Activated CD4-positive, alpha-beta memory T cell treated with anti-CD3 and anti-CD28 coated beads for 36 hours (primary cell): ENCODE data around the gene GRB2. TPM values are rescaled to one million over a fixed set of nuclear protein-coding genes. Genes with fewer than 3 reads are reported as not detected.

Source experiments
- CTCF ChIA-PET: fragments of 350-600 bp; sonication (Branson Sonifier 250); formaldehyde crosslinking; loops from one replicate; lab custom pipeline; 2021; ENCODE audit warnings: antibody characterized with exemption, inconsistent platforms; lab: Charles Lee
- POLR2A ChIA-PET: fragments of 350-600 bp; sonication (Branson Sonifier 250); formaldehyde crosslinking; loops from one replicate; lab custom pipeline; 2021; ENCODE audit warnings: antibody characterized with exemption; lab: Charles Lee
- DNase-seq: peaks from one replicate; pipeline ENCODE4 v3.0.0-alpha.2; 2020
- H3K27ac Mint-ChIP-seq: one replicate; pipeline ENCODE4 v1.8.0; 2021; ENCODE audit warnings: mixed read lengths
- H3K27me3 Mint-ChIP-seq: one replicate; pipeline ENCODE4 v1.8.0; 2021; ENCODE audit warnings: mixed read lengths
- H3K36me3 Mint-ChIP-seq: one replicate; pipeline ENCODE4 v1.8.0; 2021; ENCODE audit warnings: mixed read lengths
- H3K4me1 Mint-ChIP-seq: one replicate; pipeline ENCODE4 v1.8.0; 2021; ENCODE audit warnings: low read depth, mixed read lengths
- H3K4me3 Mint-ChIP-seq: one replicate; pipeline ENCODE4 v1.8.0; 2021; ENCODE audit warnings: mild to moderate bottlenecking, mixed read lengths
- H3K9me3 Mint-ChIP-seq: one replicate; pipeline ENCODE4 v1.8.0; 2021; ENCODE audit warnings: mixed read lengths
- intact Hi-C: fragments of 100-400 bp; cut with micrococcal nuclease; formaldehyde crosslinking; loops from one replicate; pipeline ENCODE4 v1.15.1; 2023
- microRNA-seq: library from miRNA; unstranded; fragments of <30 nt; microRNA quantifications from one replicate; pipeline ENCODE4 v1.2.0, GENCODE V29; 2022; ENCODE audit warnings: borderline number of aligned reads, borderline microRNAs expressed, borderline replicate concordance
- total RNA-seq, 2 experiments: library from RNA; stranded (reverse); gene quantifications; one replicate each; pipeline ENCODE4 v1.2.3, GENCODE V29; 2021

The GRB2 gene
- total RNA-seq, 2 experiments from 2014 or later = 174 to 182 TPM

- CTCF ChIA-PET = interaction anchor here (0.8 to 6.8 kb wide), 6 partner anchors 11 to 159 kb away, joined by 3 to 106 read pairs (median 38); partner anchors contain the start of genes GGA3 and MRPS7
- Mint-ChIP-seq H3K27me3 (no peaks in the 10 kb centered on the region), H3K9me3 (no peaks in the 10 kb centered on the region), H3K4me3 (peak overlapping the region; percentile 75), H3K27ac (peak overlapping the region; percentile 63), H3K4me1 (peaks cover 29% of the 10 kb centered on the region), H3K36me3 (peaks cover 15% of the 10 kb centered on the region)
- no peak for DNase-seq
- intact Hi-C loops = loop anchor here (5.0 kb wide), 1 partner anchor 244 kb away; the partner anchor contains the start of genes CASKIN2 and TSEN54
- POLR2A ChIA-PET = interaction anchor here (1.4 to 1.5 kb wide), 2 partner anchors 11 to 16 kb away, joined by 5 to 7 read pairs; partner anchors contain the start of genes GGA3, MRPS7 and SLC25A19
Observed at GRCh38 chr17:75272848-75273184, 132.7 kb downstream of the GRB2 start.

GRCh38 chr17:75271955-75272847 is 133.3 kb downstream of the GRB2 start:
- ChIA-PET POLR2A (interaction anchor here (1.2 to 3.8 kb wide), 7 partner anchors 10 to 133 kb away, joined by 3 to 80 read pairs (median 8); partner anchors contain the start of genes GGA3, GRB2, MRPS7 and SLC25A19), CTCF (interaction anchor here (1.1 to 6.8 kb wide), 11 partner anchors 11 to 162 kb away, joined by 3 to 106 read pairs (median 24); partner anchors contain the start of genes ARMC7, GGA3, MRPS7 and SLC25A19)
- H3K9me3 Mint-ChIP-seq = no peaks in the 10 kb centered on the region
- peaks cover 29% of the 10 kb centered on the region for H3K4me1 Mint-ChIP-seq
- peaks cover 14% of the 10 kb centered on the region for H3K36me3 Mint-ChIP-seq
- H3K4me3 Mint-ChIP-seq = peak overlapping the region; percentile 75
- peak; percentile 40 for DNase-seq
- intact Hi-C loops = loop anchor here (1.0 to 5.0 kb wide), 3 partner anchors 17 to 245 kb away; partner anchors contain the start of genes CASKIN2, SLC25A19 and TSEN54
- H3K27ac Mint-ChIP-seq = peak overlapping the region; percentile 63
- no peaks in the 10 kb centered on the region for H3K27me3 Mint-ChIP-seq

GRCh38 chr17:75271233-75271954 is 134.1 kb downstream of the GRB2 start:
- intact Hi-C loops = loop anchor here (1.0 to 5.0 kb wide), 3 partner anchors 18 to 246 kb away; partner anchors contain the start of genes CASKIN2, SLC25A19 and TSEN54
- CTCF ChIA-PET = interaction anchor here (0.6 to 6.8 kb wide), 42 partner anchors 10 to 482 kb away, joined by 3 to 106 read pairs (median 5); partner anchors contain the start of genes ARMC7, CDR2L, GGA3 and GRB2
- Mint-ChIP-seq H3K9me3 (no peaks in the 10 kb centered on the region), H3K27me3 (no peaks in the 10 kb centered on the region), H3K36me3 (peaks cover 20% of the 10 kb centered on the region), H3K27ac (peak overlapping the region; percentile 63), H3K4me1 (peaks cover 31% of the 10 kb centered on the region), H3K4me3 (peak overlapping the region; percentile 75)
- POLR2A ChIA-PET = interaction anchor here (0.7 to 3.8 kb wide), 14 partner anchors 10 to 185 kb away, joined by 3 to 80 read pairs (median 5); partner anchors contain the start of genes GGA3, GRB2, JPT1 and MRPS7
- peak; percentile 91 for DNase-seq

- ChIA-PET POLR2A (interaction anchor here (0.7 to 3.8 kb wide), 15 partner anchors 10 to 245 kb away, joined by 3 to 80 read pairs (median 5); partner anchors contain the start of genes GGA3, GRB2, JPT1 and MRPS7), CTCF (interaction anchor here (0.6 to 6.8 kb wide), 42 partner anchors 10 to 483 kb away, joined by 3 to 106 read pairs (median 5); partner anchors contain the start of genes ARMC7, CDR2L, GGA3 and GRB2)
- Mint-ChIP-seq H3K4me1 (peaks cover 31% of the 10 kb centered on the region), H3K36me3 (peaks cover 21% of the 10 kb centered on the region), H3K27me3 (no peaks in the 10 kb centered on the region), H3K4me3 (peak within 1 kb of the TSS; percentile 83), H3K27ac (peak within 1 kb of the TSS; percentile 80), H3K9me3 (no peaks in the 10 kb centered on the region)
- no peak for DNase-seq
- intact Hi-C loops = loop anchor here (1.0 to 5.0 kb wide), 4 partner anchors 10 to 246 kb away; partner anchors contain the start of genes CASKIN2, GGA3, MRPS7 and SLC25A19
Observed at GRCh38 chr17:75270966-75271232, 134.6 kb downstream of the GRB2 start, which contains the start of gene MIF4GD. Gene MIF4GD (minus strand): TSS chr17:75271231. CDS start chr17:75270195, 1,036 bp downstream.

GRCh38 chr17:75270218-75270965 is 135.1 kb downstream of the GRB2 start:
- intact Hi-C loops = loop anchor here (1.0 to 5.0 kb wide), 3 partner anchors 9 to 247 kb away; partner anchors contain the start of genes CASKIN2, GGA3, MRPS7 and TSEN54
- peak; percentile 71 for DNase-seq
- Mint-ChIP-seq H3K27me3 (no peaks in the 10 kb centered on the region), H3K27ac (peak overlapping the region; percentile 80), H3K36me3 (peaks cover 21% of the 10 kb centered on the region), H3K4me1 (peaks cover 31% of the 10 kb centered on the region), H3K9me3 (no peaks in the 10 kb centered on the region), H3K4me3 (peak overlapping the region; percentile 83)
- CTCF ChIA-PET = interaction anchor here (0.6 to 6.8 kb wide), 44 partner anchors 9 to 483 kb away, joined by 3 to 106 read pairs (median 5); partner anchors contain the start of genes ARMC7, CDR2L, GGA3 and GRB2
- POLR2A ChIA-PET = interaction anchor here (0.7 to 3.8 kb wide), 19 partner anchors 9 to 246 kb away, joined by 3 to 80 read pairs (median 4); partner anchors contain the start of genes GGA3, GRB2, JPT1 and MRPS7

GRCh38 chr17:75269844-75270217 is 135.6 kb downstream of the GRB2 start:
- H3K36me3 Mint-ChIP-seq = peaks cover 20% of the 10 kb centered on the region
- peaks cover 31% of the 10 kb centered on the region for H3K4me1 Mint-ChIP-seq
- intact Hi-C loops = loop anchor here (1.0 to 10.0 kb wide), 4 partner anchors 9 to 247 kb away; partner anchors contain the start of genes CASKIN2, GGA3, MRPS7 and TSEN54
- CTCF ChIA-PET = interaction anchor here (0.8 to 6.8 kb wide), 11 partner anchors 8 to 308 kb away, joined by 3 to 106 read pairs (median 24); partner anchors contain the start of genes GGA3, MRPS7, SLC25A19 and SUMO2
- POLR2A ChIA-PET = interaction anchor here (0.8 to 3.8 kb wide), 12 partner anchors 9 to 246 kb away, joined by 3 to 80 read pairs (median 6); partner anchors contain the start of genes GGA3, GRB2, JPT1 and MRPS7
- no peaks in the 10 kb centered on the region for H3K9me3 Mint-ChIP-seq
- H3K4me3 Mint-ChIP-seq = peak overlapping the region; percentile 83
- DNase-seq = peak; percentile 30
- H3K27ac Mint-ChIP-seq = peak overlapping the region; percentile 80
- H3K27me3 Mint-ChIP-seq = no peaks in the 10 kb centered on the region

Small RNA genes lying within 50 kb of the gene (microRNA-seq; reads per million reads assigned to microRNA genes)
- not detected for gene MIR3678

Other genes with a start within 250 kb of the GRB2 start
- gene SUMO2, start 222.7 kb downstream of the GRB2 start, total RNA-seq = 100 to 1,000 TPM; 610 to 612 TPM
- gene NUP85, start 200.0 kb downstream of the GRB2 start, total RNA-seq = 100 to 1,000 TPM; 125 to 132 TPM
- gene GGA3, start 144.1 kb downstream of the GRB2 start, total RNA-seq = 10 to 100 TPM; 68.5 to 70.7 TPM
- 10 to 100 TPM; 72.9 to 76.1 TPM for gene MRPS7, start 143.8 kb downstream of the GRB2 start, total RNA-seq
- 10 to 100 TPM; 50.2 to 57.2 TPM for gene MIF4GD, start 134.4 kb downstream of the GRB2 start, total RNA-seq
- gene SLC25A19, start 116.2 kb downstream of the GRB2 start, total RNA-seq = 10 to 100 TPM; 57.9 to 62.3 TPM
- 10 to 100 TPM; 51.4 to 53.0 TPM for gene TMEM94, start 51.0 kb upstream of the GRB2 start, total RNA-seq
- 1 to 10 TPM; 4.7 to 5.3 TPM for gene CASKIN2, start 109.9 kb upstream of the GRB2 start, total RNA-seq
- gene TSEN54, start 110.8 kb upstream of the GRB2 start, total RNA-seq = 10 to 100 TPM; 34.9 to 39.7 TPM
- 10 to 100 TPM; 15.6 to 17.1 TPM for gene LLGL2, start 120.0 kb upstream of the GRB2 start, total RNA-seq
- 10 to 100 TPM; 16.8 to 20.5 TPM for gene MYO15B, start 182.1 kb upstream of the GRB2 start, total RNA-seq
- not detected for gene SMIM5, start 227.8 kb upstream of the GRB2 start, total RNA-seq